OCI-LY3 (cell line): ENCODE measurements around the gene IGDCC3.

Source experiments
- CTCF ChIP-seq: fragments of 200-600, 300-600 bp; sonication (generic); IDR thresholded peaks from 2 replicates; pipeline ENCODE4 v1.5.1; 2014; ENCODE audit warnings: antibody characterized with exemption, low read length, low read depth
- EZH2phosphoT487 ChIP-seq: fragments of 200-600 bp; shearing (Covaris generic); IDR thresholded peaks from 2 replicates; pipeline ENCODE4 v1.6.1; 2018; ENCODE audit warnings: antibody characterized with exemption, mixed run types, low read depth

GRCh38 chr15:65418596-65418995, 40.8 kb upstream of the IGDCC3 start:
- TF ChIP-seq CTCF: no peak
- TF ChIP-seq EZH2phosphoT487: no peak
